Activated effector memory CD4-positive, alpha-beta T cell treated with Interleukin-2 at 50 U/mL for 16 hours (primary cell): ENCODE data around the gene FOCAD.

ENCODE experiments used
- DNase-seq: peaks from one replicate; pipeline ENCODE4 v3.0.0-alpha.2; 2020

The FOCAD gene

DNA sequence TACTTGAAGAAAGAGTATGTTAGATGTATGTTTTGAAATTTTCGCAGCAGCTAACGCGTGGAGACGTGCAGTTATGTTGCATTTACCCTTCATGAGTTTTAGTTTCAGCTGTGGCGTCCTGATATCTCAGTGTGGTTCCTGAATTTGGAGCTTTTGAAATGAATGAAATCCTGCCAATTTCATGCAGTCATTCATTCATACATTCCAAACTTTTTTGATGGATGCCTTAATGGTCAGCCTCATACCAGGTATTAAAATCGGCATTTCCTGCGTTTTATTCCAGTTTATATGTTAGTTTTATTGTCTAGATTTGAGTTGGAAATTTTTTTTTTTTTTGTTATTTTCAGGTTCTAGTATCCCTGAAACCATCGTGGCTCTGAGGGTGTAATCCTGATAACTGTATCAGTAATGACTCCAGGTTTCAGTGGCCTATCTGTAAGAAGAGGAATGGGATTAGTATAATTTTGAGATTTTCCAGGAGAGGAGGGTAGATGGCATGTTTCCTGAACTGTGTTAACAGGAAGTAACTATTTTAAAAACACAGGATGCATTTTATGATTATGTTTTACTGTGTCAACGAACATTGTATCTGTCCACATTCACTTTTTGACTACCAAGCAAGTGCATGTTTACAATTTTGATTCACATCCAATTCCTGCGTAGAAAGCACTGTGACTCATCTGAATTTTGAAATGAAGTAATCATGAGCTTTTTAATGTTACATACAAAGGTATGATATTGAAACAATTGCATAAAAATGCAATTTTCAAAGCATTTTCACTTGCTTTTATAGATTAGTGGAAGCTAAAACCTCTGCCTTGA lies 1.0 kb downstream of the FOCAD start:
- DNase-seq = no peak

DNA sequence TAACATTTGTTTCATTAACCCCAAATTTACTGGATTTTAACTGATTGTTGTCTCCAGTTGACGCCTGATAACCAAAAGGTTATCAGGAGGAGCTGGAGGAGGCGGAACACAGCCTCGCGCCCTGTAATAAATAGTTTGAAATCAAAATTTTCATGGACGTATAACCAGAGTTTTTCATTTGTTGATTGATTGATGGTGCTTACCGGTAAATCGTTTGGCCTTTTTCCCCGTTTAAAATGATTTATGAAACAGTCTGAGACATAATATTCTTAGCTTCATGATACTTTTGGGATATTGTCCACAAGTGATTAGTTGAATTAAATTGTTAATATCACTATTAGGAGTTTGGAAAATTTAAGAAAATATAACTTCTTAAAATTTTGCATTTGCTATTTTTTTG lies 1.7 kb downstream of the FOCAD start:
- no peak for DNase-seq

DNA sequence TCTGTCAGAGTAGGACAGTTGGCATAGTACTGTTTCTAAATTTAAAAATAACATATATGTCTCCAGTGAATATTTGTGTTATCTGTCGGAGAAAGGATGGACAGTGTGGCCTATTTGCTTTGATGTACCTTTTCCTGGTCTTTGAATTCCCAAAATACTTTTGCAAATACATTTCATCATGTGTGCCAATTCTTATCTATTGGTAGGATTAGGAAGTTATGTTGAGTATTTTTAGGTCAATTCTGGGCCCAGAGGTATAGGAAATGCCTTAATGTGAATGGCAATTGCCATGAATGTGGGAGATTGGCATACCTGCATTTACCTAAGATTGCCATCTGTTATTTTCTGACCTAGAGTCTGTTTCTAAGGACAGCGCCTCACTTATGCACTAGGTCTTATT lies 5.8 kb downstream of the FOCAD start:
- no peak for DNase-seq

DNA sequence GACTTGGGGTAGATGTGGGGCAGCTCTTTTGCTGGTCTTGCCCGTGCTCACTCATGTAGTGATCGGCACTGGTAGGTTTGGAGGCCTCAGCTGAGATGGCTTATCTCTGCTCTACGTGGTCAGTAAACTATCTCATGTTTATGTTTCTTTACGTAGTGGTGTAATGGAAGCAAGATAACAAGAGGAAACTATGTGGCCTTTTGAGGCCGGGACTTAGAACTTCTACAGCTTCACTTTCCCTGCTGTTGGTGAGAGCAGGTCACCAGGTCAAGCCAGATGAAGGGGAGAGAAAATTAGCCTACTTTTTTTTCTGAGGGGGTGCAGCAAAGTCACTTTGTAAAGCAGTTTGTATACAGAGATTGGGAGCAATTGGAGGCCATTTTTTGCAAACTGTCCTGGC lies 8.5 kb downstream of the FOCAD start:
- no peak for DNase-seq

DNA sequence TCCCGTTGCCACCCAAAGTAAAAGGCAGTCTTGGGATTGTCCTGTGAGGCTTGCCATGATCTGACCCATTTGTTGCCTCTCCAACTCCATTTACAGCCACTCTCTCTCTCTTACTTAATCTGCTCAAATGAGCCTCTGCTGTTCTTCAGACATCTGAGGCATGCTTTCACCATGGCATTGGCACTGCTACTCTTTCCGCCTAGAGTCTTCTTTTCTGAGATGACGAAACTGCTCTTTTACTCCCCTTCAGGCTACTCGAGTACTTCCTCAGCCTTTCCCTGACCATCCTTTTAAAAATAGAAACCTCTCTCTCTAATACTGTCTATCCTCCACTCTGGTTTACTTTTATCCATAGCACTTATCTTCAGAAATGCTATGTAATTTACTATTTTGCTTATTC lies 9.0 kb downstream of the FOCAD start:
- no peak for DNase-seq

DNA sequence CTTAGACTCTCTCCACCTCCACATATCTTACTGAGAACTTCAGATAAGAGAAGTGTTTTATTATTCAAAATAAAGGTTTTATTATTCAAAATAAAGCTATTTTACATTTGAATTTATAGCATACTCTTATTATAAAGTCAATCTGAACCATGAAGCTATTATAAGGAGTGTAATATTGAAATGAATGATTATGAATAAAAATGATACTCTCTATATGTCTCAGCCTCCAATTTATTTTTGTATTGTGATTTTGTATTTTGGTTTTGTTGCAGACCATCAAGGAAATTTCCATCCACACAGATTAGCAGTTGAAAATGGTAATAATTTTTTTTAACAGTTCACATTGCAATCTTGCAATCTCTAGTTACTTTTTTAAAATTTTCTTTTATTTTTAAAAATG lies 10.2 kb downstream of the FOCAD start:
- DNase-seq = no peak

DNA sequence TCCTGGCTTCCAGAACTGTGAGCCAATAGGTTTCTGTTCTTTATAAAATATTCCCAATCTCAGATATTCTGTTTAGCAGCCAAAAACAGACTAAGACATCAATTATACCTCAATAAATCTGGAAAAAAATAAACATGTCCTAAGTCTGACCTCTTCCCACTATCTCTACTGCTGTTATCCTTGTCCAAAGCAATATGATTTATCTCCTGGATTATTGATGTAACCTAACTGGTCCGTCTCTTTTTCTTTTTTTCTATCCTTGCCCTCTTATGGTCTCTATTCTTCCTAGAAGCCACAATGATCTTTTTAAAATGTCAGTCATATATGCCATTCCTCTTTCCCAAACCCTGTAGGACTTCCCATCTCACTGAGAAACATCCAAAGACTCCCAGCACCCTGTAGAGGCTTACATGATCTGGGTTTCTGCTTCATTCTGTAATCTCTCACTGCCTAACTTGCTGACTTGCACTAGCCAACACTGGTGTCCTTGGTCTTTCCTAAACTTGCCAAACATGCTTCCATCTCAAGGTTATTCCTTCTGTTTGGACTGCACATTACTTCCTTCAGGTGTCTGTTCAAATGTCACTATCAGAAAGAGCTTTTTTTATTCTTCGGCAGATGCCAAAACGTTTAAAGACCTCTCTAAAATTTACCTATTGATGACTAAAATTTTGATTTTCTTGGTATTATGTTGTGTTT lies 13.1 kb downstream of the FOCAD start:
- no peak for DNase-seq

DNA sequence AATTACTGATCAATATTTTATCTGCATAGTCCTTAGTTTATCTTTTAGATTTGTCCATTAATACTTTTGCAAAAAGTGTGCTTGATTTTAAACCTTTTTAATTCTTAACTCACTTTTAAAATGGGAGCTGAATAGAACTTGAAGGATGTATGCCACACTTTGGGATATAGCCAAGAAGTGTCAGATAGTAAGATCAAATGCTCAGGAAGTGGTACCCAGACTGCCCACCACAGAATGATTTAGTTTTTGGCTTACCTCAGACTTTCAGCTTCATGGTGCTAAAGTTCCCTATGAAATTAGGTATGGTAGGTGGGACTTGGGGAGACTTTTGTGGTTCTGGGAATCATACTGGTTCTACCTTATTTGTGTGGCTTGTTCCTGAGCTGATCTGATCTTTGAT lies 14.7 kb downstream of the FOCAD start:
- no peak for DNase-seq

DNA sequence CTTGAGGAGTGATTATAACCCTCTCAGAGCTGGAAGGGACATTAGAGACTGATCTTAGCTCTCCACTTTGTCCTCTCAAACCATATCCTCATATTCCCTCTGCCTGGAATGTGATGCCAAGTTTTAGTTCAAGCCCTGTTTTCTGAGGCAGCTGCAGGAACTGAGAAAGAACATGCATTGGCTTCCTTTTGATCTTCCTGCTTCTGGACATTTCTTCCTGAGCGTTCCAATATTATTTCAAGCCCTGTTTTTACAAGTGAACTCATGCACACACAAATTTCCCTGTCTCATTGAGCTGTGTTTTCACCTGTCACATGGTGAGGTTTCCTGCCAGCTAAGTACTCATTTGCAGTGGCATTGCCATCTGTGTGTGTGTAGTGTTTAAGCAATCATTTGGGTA lies 17.0 kb downstream of the FOCAD start:
- no peak for DNase-seq

DNA sequence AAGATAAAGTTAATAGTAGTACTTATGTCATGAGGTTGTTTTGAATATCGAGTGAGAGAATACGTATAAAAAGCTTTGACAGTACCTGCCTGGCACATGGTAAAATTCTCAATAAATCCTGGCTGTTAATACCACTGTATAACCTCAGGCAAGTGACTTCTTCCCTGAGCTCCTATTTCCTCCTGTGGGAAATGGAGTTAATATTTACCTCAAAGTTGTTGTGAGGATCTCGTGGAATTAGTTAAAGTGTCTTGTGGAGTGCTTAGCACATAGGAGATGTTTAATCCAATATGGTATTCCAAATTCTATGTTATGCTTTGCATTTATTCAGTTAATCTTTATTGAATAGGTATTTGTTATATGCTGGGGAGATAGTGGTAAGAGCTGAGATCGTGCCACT lies 18.5 kb downstream of the FOCAD start:
- no peak for DNase-seq

DNA sequence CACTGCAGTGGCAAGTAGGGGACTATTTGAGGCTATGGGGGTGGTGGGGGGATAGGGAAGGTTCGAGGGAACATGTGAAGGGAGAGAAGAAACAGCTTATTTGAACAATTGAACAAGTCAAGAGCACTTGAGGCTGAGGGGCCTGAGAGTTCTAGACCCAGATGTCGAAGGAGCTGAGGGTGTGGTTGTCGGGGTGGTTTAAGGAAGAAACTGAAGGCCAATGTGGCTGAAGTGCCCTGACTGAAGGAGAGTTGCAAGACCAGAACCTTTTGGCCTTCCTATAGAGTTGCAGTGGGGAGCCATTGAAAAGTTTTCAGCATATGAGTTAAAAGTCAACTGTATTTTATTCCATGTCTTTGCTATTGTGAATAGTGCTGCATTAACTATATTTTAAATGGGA lies 19.1 kb downstream of the FOCAD start:
- DNase-seq = no peak

DNA sequence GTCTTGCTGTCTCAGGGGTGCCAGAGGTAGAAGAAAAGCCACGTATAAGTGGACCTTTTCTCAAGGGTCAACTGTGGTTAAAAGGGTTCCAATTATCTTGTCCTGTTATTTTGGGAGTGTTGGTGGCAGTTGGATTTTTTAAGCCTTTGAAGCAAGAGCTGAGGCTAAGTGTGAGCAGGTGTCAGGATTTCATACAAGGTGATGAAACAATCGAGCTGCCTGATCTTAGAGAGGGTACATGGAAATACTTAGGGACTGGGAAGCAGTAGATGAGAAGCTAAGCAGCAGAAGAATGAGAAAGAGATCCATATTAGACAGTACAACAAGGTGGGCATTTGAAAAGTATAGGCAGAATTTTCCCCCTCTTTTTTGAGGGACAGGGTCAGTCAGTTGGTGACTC lies 23.6 kb downstream of the FOCAD start:
- DNase-seq = no peak

DNA sequence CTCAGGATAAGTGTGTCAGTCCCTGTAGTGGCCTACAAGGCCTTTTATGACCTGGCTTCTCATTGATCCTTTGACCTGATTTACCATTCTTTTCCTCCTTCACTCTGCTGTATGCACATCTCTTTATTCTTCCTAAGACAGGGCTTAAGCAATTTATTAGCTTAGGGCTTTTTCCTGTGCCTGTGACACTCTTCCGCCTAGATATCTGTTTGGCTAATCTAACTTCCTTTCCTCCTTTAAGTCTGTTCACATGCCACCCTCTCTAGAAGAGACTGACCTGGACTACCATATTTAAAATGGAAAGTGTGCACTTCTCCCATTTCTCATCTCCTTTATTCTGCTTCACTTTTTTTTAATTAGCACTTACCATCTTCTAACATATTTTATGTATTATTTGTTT lies 29.1 kb downstream of the FOCAD start:
- DNase-seq = no peak

DNA sequence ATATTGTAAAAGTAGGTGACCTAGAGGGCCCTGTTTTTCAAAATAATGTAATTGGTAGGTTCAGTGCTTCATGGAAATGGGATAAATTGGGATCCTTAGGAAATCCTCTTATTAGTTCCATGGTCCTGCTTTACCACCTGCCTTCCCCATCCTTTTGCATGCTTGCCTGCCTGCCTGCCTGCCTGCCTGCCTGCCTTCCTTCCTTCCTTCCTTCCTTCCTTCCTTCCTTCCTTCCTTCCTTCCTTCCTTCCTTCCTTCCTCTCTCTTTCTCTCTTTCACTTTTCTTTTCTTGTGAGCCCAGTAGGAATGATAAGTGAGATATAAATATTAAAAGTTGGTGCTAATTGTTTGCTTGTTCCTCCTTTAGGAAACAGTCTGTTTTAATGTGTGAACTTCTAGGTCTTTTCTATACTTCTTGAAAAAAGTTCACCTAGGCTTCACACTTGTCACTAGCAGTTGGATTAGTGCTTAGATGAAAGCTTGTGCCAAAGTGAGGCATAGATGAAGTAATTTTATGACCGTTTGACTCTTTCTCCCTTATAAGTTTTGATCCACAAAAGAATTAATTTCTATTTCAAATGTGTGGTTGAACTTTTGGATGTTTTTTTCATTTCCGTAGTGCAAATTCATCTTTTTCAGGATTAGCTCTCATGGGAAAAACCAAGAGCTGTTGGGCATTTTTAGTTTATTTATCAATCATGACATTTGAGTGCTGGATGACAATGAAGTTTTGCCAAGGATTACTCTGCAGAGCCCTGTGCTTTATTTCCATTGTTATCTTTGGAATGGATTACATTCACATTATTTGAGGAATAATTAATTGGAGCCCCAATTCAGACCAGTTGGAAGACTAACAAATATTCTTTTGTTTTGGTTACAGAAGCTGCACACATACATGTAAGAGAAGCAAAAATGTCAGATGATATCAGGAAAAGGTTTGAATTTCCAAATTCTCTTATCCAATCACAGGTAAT lies 30.7 kb downstream of the FOCAD start:
- DNase-seq = no peak

DNA sequence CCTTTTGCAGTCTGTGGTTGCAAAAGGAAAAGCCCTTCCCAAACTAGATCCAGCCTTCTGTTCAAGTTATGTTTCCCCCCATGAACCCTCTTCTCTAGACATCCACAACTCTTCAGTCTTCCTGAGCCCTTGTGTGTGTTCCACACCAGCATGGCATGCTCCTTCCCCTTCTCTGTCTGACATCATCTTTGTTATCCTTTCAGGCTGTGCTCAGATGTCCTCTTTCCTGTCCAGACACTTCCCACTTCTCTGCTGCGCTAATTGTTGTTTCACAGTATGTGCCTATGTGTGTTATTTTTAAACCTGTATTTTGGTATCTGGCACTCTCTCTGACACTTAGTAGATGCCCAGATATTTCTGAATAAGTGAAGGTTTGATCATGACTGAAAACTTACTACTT lies 38.2 kb downstream of the FOCAD start:
- DNase-seq = no peak

DNA sequence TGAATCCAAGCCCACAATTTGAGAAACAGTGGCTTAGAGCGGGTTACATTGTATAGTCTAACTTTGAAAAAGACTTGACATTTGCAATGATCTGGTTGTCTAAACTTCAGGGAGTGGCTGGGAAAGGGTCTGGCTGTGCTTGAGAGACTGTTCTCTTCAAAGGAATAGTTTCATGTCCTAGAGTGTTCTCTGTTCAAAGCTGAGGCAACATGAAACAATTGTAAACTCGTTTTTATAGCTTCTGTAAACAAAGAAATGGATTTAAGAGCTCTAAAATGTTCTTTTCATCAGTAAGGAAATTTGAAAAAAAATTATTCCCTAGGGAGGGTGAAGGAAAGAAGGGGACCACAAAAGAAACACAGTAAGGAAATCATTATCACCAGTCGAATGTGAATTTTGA lies 41.6 kb downstream of the FOCAD start:
- DNase-seq = no peak

DNA sequence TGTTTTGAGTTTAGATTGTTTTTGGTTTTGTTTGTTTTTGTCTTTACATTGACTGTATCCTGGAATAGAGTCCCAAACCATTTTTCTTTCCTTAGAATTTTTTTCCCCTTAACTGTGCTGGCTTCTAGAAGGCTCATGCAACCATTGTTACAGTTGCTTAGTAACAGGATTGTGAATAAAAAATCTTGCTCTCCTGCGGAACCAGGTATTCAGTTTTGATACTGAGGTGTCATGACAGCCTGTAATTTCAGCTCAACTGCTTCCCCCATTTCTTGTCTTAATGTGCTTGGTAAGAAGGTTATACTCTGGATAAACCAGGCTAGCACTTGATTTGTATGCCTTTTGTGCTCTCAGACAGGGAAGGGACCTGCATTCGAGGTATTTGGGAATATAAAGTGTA lies 42.1 kb downstream of the FOCAD start:
- no peak for DNase-seq

DNA sequence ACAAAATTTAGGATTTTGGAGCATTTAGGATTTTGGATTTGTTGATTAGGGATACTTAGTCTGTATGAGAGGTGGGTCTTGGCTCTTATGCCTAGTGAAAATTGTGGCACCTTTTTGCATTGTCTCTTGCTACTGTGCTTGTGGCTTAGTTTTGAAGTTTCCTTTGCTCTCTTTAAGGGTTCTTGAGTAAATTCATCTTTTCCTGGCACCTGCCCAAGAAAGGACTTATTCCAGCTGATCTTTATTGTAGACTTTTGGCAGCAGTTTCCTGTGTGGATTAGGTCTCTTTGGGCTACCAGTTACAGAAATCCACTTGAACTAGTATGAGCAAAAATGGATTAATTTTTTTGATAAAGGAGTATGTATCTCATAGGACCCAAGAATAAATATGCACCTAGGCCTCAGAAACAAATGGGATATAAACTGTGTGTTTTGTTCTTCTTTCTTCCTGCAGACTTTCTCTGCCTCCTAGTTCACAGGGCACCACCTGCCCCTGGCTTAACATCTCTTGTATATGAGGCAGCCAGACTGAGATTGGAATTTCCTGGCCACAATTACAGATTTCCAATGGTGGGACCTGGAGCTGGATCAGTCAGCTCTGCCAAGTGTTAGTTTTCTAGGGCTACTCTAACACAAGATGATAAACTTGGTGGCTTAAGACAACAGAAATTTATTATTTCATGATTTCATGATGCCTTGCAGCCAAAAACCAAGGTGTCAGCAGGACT lies 44.6 kb downstream of the FOCAD start:
- no peak for DNase-seq

DNA sequence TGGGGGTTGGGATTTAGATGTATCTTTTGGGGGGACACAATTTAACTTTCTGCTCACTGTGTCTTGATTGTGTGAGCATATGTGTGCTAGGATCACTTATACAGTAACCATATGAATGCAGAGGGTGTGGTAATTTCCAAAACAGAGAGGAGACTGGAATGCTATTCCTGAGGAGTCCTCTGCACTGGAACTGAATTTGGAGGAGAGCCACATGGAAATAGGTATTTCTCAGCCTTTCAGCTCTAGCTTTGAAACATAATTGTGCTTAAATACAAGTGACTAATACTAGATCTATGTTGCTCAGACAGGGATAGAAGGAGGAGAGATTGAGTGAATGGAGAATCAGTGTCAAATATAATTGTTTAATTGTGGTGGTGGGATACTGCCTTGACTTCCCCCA lies 45.5 kb downstream of the FOCAD start:
- no peak for DNase-seq

DNA sequence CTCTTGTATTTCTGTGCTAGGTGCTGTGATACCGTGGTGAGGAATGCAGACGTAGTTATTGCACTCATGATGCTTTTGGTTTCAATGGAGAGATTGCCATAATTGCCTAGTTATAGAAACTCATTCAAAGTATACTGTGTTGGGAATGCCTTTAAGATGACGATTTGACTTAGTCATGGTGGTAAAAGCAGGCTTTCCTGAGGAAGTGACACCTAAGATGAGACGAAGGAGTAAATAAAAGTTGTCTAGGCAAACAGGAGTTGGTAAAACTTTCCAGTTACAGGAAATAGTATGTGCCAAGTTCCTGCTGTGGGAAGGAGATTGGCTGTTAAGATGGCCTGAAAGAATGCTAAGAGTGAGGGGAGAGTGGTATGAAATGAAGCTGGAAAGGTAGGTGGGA lies 48.1 kb downstream of the FOCAD start:
- DNase-seq = no peak

DNA sequence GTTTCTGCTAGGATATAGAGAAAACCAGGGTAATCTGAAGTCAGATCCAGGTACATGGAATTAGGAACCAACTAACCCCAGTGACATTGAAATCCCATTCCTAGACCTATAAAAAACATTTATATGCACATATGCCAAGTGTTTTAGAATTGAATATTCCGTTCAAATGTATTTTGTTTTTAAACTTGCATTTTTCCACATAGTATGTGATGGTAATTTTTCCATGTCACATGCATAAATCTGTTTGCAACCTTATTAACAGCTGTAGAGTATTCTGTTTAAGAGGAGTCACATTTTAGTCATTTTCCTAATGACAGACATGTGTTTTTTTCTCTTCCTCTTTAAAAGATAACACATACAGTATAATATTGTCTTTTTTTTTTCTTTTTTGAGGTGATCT lies 50.2 kb downstream of the FOCAD start:
- no peak for DNase-seq

DNA sequence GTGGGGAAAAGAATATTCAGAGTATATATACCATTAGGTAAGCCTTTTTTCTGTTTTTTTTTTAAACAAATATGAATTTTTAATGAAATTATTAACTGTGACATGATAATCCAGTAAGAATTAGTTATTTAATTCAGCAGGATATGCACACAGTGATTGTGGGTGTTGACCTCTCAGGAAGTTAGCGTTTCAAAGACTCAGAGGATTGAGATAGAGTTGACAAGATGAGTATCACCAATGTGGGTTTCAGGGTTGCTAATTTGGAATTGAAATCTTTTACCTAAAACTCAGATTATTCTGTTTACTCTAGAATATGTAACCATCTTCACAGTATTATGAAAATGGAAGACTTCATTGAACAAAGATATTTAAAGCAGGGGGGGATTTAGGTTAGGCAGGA lies 56.2 kb downstream of the FOCAD start:
- DNase-seq = no peak
